ENCODE measurements around the gene CCDC146. TPM values are rescaled to one million over a fixed set of nuclear protein-coding genes. Genes with fewer than 3 reads are reported as not detected.

The CCDC146 gene
- total and polyA plus RNA-seq, 2 of the 8 experiments (the other 6 are each of a cell fraction or from before 2014, with no cell fraction given): 0.88 to 2.4 TPM

DNA sequence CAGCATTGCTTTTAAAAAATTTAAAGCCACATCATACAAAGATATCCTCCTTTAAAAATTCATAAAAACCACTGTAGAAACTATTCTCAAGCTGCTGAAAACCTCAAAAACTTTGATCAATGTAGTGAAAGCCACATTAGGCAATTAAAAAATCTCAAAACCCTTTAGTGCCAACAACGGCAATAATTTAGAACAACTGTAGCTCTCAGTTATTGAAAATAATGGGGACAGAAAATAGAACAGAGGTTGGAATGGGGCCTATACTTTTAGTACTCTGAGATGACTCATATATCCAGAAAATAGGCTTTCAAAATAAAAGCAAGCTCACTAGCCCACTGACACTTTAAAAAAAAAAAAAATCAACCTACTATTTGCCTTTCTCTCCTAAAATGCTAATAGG is 206.3 kb downstream of the CCDC146 start (continued):
- TF ChIP-seq, protein P1, sequence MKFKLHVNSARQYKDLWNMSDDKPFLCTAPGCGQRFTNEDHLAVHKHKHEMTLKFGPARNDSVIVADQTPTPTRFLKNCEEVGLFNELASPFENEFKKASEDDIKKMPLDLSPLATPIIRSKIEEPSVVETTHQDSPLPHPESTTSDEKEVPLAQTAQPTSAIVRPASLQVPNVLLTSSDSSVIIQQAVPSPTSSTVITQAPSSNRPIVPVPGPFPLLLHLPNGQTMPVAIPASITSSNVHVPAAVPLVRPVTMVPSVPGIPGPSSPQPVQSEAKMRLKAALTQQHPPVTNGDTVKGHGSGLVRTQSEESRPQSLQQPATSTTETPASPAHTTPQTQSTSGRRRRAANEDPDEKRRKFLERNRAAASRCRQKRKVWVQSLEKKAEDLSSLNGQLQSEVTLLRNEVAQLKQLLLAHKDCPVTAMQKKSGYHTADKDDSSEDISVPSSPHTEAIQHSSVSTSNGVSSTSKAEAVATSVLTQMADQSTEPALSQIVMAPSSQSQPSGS (IDR thresholded peaks at IDR 0.05; ENCODE audit: low read length): no peak
- TF ChIP-seq CHD1 (IDR thresholded peaks at IDR 0.05; ENCODE audit: low read depth, low read length) (no peak), RFX5 (IDR thresholded peaks at IDR 0.05; ENCODE audit: borderline replicate concordance, low read depth, low read length) (no peak), POU5F1 (IDR thresholded peaks at IDR 0.05; ENCODE audit: low read depth, low read length) (no peak)

Measured in H1 (cell line).